T-helper 1 cell treated with Interleukin-12 subunit alpha and Interleukin-12 subunit beta and Interleukin-4 antibody, amounts not matched to agents 30 ng/mL and 1 ng/mL, for 36 hours (primary cell): Measurements from ENCODE around the gene BRK1. TPM values are rescaled to one million over a fixed set of nuclear protein-coding genes. Genes with fewer than 3 reads are reported as not detected.
"Not testable (repeated sequence)": the region's sequence is repeated elsewhere in the genome, so short reads cannot be mapped to it uniquely, and the experiment has no call there.

ENCODE experiments used
- intact Hi-C: fragments of 100-400 bp; cut with micrococcal nuclease; formaldehyde crosslinking; loops from one replicate; pipeline ENCODE4 v1.15.1; 2024
- total RNA-seq: library from RNA; stranded (reverse); gene quantifications from 2 replicates; pipeline ENCODE4 v1.2.3, GENCODE V29; 2022

The BRK1 gene
- total RNA-seq, 1 donor from 2014 or later, result 126 TPM

- intact Hi-C loops, result loop anchor here (5.0 kb wide), 1 partner anchor 746 kb away; the partner anchor contains the start of gene SETD5
These were observed 27.5 kb downstream of the BRK1 start for GRCh38 chr3:10142707-10143560.

DNA sequence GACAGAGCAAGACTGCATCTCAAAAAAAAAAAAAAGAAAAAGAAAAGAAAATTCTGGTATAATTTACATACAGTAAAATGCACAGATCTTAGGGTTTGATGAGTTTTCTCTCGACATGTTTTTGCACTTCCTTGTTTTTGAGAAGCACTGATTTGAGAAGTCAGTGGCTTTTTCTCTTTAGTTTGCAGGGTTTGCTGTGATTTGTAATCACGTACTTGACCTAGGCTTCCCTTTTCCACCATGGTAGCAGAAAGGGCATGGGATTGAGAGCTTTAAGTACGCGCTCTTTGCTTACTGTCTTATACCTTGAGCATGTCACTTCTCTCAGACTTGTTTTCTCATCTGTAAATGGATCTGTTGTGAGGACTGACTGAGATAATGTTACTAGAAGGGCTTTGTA, 30.2 kb downstream of the BRK1 start:
- intact Hi-C loops, result no loop called here

DNA sequence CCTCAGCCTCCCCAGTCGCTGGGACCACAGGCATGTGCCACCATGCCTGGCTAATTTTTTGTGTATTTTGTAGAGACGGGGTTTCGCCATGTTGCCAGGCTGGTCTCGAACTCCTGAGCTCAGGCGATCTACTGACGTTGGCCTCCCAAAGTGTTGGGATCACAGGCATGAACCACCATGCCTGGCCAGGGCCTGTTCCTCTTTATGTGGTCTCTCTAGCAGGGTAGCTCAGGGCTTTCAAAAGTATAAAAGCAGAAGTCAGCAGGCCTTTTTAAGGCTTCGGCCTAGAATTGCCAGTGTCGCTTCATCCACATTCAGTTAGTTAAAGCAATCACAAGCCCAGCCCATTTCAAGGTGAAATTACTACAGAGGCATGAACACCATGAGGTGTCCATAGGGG, 33.8 kb downstream of the BRK1 start:
- intact Hi-C loops, result no loop called here

DNA sequence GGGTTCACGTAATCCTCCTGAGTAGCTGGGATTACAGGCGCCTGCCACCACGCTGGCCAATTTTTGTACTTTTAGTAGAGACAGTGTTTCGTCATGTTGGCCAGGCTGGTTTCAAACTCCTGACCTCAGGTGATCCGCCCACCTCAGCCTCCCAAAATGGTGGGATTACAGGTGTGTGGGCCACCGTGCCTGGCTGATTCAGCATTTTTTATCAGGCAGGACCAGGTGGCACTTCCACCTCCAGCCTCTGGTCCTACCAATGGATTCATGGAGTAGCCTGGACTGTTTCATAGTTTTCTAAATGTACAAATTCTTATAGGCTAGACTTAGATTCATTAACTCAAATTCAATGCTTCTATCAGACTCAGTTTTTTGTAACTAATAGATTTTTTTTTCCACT, 35.5 kb downstream of the BRK1 start:
- intact Hi-C loops, result no loop called here

DNA sequence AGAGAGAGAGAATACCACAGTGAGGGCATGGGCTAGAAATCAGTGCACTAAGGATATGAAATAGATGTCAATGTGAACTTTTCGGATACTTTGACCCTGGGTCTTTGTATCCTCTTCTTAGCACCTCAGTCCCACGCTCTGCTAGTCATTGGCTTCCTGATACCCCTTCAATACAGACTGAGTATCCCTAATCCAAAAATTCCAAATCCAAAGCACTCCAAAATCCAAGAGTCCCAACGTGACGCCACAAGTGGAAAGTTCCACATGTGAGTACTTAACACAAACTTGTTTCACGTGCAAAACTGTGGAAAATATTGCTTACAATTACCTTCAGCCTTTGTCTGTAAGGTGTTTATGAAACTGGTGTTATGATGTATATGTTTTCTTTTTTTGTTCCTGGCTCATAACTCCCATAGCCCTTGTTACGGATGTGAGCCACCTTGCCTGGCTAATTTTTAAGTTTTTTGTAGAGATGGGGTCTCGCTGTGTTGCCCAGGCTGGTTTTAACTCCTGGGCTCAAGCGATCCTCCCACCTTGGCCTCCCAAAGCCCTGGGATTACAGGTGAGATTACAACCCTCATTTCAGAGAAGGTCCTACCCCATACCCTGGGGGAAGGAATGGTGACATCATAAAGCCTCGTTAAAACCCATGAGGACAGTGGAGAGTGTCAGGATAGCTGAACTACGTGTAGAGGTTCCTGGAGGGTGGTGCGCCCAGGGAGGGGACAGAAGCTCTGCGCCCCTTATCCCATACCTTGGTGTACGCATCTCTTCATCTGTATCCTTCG, 39.1 kb downstream of the BRK1 start:
- intact Hi-C loops, result no loop called here

DNA sequence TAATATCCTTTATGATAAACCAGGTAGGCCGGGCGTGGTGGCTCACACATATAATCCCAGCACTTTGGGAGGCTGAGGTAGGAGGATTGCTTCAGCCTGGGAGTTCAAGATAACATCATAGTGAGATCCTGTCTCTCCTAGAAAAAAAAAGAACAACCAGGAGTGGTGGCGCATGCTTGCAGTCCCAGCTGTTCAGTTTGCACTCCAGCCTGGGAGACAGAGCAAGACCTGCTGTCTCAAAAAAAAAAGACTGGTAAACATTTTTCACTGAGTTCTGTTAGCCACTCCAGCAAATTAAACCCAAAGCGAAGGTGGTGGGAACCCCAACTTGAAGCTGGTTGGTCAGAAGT, 39.6 kb downstream of the BRK1 start:
- intact Hi-C loops, result no loop called here

DNA sequence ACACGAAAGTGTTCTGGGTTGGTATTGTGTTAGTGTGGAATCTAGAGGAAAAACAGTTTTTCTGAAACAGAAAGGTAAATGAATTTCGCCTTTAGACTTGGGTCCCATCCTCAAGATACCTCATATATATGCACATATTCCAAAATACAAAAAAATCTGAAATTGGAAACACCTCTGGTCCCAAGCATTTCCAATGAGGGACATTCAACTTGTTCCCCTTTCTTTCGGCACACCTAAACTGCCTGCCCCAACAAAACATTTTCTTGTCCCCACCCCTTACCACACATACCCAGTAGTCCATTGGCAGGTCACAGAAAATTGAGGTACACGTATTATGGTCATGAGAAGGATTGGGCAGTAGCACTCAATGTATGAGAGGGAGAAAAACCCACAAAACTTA, 40.2 kb downstream of the BRK1 start:
- intact Hi-C loops, result no loop called here

- intact Hi-C loops, result no loop called here
These were observed 41.6 kb downstream of the BRK1 start for GRCh38 chr3:10157031-10157430.

- intact Hi-C loops, result not testable (repeated sequence)
These were observed 43.1 kb downstream of the BRK1 start for GRCh38 chr3:10158555-10158954.

DNA sequence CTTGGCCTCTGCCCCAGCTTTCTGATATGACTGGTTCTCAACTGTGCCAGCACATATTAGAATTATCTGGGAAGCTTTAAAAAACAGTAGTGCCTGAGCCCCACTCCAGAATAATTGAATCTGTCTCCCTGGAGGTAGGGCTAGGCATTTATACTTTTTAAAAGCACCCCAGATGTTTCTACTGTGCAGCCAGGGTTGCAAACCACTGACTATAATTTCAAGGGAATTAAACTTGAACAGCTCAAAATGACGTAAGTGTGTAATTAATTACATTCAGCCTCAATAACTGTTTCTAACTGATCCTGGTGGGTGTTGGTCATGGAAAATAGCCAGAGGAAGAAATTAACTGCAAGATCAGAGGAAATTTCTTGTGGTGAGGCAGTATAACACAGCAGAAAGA, 44.9 kb downstream of the BRK1 start:
- intact Hi-C loops, result no loop called here

DNA sequence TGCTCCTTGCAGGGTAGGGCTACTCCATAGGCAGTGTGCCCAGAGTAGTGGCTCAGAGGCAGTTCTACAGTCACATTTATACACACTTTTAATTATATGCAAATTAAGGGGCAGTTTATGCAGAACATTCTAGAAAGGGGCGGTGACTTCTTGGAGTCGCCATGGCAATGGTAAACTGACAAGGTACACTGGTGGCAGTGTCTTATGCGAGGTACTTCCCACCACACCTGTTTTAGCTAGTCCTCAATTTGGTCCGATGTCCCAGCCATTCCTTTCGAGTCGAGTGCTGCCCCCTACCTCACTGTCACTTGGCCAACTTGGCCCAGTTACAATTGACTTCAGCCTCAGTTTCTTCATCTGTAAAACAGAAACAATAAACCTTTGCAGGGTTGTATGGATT, 45.5 kb downstream of the BRK1 start:
- intact Hi-C loops, result no loop called here

- intact Hi-C loops, result no loop called here
These were observed 46.7 kb downstream of the BRK1 start for GRCh38 chr3:10162185-10162584.

DNA sequence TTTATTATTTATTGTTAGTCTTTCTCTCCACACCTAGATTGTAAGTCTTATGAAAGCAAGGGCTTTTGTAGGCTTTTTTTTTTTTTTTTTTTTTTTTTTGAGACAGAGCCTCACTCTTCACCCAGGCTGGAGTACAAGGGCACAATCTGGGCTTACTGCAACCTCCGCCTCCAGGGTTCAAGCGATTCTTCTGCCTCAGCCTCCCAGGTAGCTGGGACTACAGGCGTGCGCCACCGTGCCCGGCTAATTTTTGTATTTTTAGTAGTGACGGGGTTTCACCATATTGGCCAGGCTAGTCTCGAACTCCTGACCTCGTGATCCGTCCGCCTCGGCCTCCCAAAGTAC, 48.7 kb downstream of the BRK1 start:
- intact Hi-C loops, result loop anchor here (1.0 to 2.0 kb wide), 6 partner anchors 23 to 100 kb away; partner anchors contain the start of genes BRK1, TATDN2 and VHL

DNA sequence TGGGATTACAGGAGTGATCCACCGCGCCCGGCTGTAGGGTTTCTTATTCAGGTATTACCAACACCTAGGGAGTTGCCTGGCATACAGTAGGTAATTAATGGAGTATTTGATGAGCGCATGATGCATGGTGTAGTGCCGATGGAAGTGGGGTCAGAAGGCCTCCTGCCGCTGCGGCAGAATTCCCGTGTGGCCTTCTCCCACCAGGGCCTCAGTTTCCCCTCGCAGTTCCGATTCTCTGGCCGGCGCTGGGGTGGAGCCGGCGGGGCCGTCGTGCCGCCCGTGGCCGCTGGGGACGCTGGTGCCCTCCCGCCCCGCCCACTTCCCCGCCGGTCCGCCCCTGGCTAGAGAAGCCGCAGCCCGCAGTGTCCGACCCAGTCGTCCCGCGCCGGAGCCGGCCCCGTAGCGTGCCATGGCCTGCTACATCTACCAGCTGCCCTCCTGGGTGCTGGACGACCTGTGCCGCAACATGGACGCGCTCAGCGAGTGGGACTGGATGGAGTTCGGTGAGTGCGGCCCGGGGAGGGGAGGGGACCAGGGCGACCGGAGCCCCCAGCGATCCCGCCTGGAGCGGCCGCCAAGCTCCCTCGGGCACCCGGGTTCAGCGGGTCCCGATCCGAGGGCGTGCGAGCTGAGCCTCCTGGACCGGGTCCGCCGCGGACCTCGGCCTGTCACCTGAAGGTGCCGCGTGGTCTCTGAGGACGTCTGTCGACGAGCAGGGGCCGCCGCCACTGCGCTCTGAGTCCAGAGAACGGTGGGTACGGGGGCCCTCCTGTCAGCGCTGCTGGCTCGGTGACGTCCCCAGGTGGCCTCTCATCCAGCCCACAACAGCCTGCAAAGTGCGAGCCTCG, 49.3 kb downstream of the BRK1 start, which contains the start of gene IRAK2:
IRAK2 (plus strand) TSS at position 374 of the 848 bp plus-strand sequence; CDS start at position 410, 36 bp downstream.
- intact Hi-C loops, result loop anchor here (1.0 to 2.0 kb wide), 6 partner anchors 23 to 100 kb away; partner anchors contain the start of genes BRK1, TATDN2 and VHL

- intact Hi-C loops, result no loop called here
These were observed 50.7 kb downstream of the BRK1 start for GRCh38 chr3:10166213-10166604.

DNA sequence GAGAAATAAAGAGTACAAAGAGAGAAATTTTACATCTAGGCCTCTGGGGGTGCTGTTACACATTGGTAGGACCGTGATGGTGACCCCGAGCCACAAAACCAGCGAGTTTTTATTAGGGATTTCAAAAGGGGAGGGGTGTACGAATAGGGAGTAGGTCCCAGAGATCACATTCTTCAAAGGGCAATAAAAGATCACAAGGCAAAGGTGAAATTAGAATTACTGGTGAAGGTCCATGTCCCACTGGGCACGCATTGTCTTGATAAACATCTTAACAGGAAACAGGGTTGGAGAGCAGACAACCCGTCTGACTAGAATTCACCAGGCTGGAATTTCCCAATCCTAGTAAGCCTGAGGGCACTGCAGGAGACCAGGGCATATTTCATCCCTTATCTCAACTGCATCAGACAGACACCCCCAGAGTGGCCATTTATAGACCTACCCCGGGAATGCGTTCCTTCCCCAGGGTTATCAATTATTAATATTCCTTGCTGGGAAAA, 53.6 kb downstream of the BRK1 start:
- intact Hi-C loops, result no loop called here

- intact Hi-C loops, result no loop called here
These were observed 55.5 kb downstream of the BRK1 start for GRCh38 chr3:10170915-10171478.

DNA sequence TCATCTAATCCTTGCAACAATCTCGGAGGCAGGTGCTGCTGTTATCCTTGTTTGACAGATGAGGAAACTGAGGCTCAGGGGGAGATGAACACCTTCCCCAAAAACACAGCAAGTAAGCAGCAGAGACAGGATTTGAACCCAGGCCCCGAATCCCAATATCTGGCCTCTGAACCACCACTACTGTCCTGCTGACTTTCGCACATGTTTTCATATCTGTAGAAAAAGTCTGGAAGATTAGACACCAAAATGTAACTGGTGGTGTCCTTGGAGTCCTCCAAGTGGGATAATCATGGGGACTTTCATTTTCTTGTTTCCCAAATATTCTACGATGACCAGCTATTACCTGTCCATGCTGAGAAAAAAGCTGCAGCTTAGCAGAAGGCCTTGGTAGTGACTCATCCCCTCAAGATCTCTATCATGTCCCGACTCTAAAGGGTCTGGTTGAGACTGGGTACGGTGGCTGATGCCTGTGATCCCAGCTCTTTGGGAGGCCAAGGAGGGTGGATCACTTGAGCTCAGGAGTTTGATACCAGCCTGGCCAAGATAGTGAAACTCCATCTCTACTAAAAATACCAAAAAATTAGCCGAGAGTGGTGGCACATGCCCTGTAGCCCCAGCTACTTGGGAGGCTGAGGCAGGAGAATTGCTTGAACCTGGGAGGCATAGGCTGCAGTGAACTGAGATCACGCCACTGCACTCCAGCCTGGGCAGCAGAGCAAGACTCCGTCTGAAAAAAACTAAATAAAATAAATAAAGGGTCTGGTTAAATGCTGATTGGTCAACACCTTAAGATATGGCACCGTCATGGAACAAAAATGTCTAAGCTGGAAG, 57.8 kb downstream of the BRK1 start:
- intact Hi-C loops, result no loop called here

GRCh38 chr3:10173926-10174435, 58.5 kb downstream of the BRK1 start:
- intact Hi-C loops, result no loop called here

DNA sequence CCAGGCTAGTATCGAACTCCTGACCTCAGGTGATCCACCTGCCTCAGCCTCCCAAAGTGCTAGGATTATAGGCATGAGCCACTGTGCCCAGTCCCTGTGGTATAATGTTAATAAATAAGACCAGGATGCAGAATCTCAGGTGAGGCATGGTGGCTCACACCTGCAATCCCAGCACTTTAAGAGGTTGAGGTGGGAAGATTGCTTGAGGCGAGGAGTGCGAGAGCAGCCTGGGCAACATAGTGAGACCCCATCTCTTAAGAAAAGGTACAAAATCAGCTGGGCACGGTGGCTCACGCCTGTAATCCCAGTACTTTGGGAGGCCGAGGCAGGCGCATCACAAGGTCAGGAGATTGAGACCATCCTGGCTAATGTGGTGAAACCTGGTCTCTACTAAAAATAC, 59.9 kb downstream of the BRK1 start:
- intact Hi-C loops, result not testable (repeated sequence)
